ENCODE data around the gene PRCC. TPM values are rescaled to one million over a fixed set of nuclear protein-coding genes. Genes with fewer than 3 reads are reported as not detected.
A peak's percentile ranks its signal among the peaks of the same experiment; 100 is the strongest.

Gene PRCC
- polyA plus RNA-seq, 4 donors, result 45.2 to 56.7 (median 52.8) TPM

DNA sequence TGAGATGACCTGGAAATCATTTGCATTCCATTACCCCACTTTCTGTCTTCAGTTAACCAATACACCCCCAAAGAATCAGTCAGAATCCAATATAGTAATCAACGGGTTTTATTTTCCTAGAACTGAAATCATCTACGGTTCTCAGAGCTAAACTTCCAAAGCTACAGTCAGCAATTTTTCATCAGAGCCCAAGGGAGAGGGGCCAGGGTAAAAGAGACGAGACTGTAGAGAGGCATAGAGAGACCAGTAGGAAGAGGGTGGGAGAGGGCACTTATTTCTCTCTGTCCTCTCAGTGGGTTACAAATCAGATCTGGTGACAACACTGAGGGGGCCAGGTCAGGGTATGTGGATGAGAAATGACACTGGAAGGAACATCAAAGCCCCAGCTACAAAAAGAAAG, 25.3 kb upstream of the PRCC start:
- WGBS, 3 donors, result 72 to 78% (median 75%) methylated on average over 3 of the region's 3 CpGs
- Histone ChIP-seq H3K4me3 (ENCODE audit: low read depth in 1 of 3, low read length in 3 of 3) (no peak overlapping the region), H3K27me3 (ENCODE audit: control insufficient read depth in 3 of 3, insufficient read depth in 3 of 3, low read length in 3 of 3) (no peaks in the 10 kb centered on the region), H3K4me1 (ENCODE audit: control insufficient read depth in 3 of 3, insufficient read depth in 2 of 3, low read depth in 1 of 3, low read length in 2 of 3) (peaks cover 7 to 28% (median 10%) of the 10 kb centered on the region in 3 donors), H3K36me3 (ENCODE audit: control insufficient read depth in 3 of 3, insufficient read depth in 2 of 3, low read depth in 1 of 3, low read length in 3 of 3) (peaks cover 13 to 67% (median 21%) of the 10 kb centered on the region in 3 donors), H3K9me3 (ENCODE audit: control insufficient read depth in 2 of 2, insufficient read depth in 1 of 2, low read depth in 1 of 2, low read length in 1 of 2) (no peaks in the 10 kb centered on the region), H3K27ac (ENCODE audit: low read depth in 1 of 3, low read length in 2 of 3) (peak overlapping the region in 2 of 3 donors; percentile 90)
- FAIRE-seq (no peak), DNase-seq (no peak)

DNA sequence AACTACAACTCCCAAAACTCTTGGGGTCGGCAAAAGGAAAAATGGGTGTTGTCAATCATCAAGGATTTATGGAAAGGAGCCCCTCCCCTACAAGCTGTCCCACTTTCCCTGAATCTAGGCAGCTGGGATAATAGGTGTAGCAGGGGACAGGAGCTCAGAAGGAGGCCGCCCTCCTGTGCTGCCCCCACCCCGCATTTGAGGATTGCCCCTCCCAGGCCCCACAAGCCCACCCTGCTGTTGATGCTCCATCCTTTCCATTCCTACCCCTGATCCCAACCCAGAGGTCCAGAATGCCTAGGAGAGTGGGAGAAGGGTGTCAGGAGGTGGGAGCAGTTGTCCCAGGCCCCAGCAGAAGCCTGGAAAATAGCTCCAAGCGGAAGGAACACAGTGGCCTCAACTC, 24.5 kb upstream of the PRCC start:
- DNase-seq (no peak), FAIRE-seq (no peak)
- Histone ChIP-seq H3K4me3 (ENCODE audit: low read depth in 1 of 3, low read length in 3 of 3) (no peak overlapping the region), H3K36me3 (ENCODE audit: control insufficient read depth in 3 of 3, insufficient read depth in 2 of 3, low read depth in 1 of 3, low read length in 3 of 3) (peaks cover 10 to 63% (median 21%) of the 10 kb centered on the region in 3 donors), H3K9me3 (ENCODE audit: control insufficient read depth in 2 of 2, insufficient read depth in 1 of 2, low read depth in 1 of 2, low read length in 1 of 2) (no peaks in the 10 kb centered on the region), H3K27me3 (ENCODE audit: control insufficient read depth in 3 of 3, insufficient read depth in 3 of 3, low read length in 3 of 3) (no peaks in the 10 kb centered on the region), H3K27ac (ENCODE audit: low read depth in 1 of 3, low read length in 2 of 3) (no peak overlapping the region), H3K4me1 (ENCODE audit: control insufficient read depth in 3 of 3, insufficient read depth in 2 of 3, low read depth in 1 of 3, low read length in 2 of 3) (peaks cover 7 to 35% (median 10%) of the 10 kb centered on the region in 3 donors)
- WGBS, 3 donors, result 90 to 92% (median 91%) methylated on average over 4 of the region's 4 CpGs

DNA sequence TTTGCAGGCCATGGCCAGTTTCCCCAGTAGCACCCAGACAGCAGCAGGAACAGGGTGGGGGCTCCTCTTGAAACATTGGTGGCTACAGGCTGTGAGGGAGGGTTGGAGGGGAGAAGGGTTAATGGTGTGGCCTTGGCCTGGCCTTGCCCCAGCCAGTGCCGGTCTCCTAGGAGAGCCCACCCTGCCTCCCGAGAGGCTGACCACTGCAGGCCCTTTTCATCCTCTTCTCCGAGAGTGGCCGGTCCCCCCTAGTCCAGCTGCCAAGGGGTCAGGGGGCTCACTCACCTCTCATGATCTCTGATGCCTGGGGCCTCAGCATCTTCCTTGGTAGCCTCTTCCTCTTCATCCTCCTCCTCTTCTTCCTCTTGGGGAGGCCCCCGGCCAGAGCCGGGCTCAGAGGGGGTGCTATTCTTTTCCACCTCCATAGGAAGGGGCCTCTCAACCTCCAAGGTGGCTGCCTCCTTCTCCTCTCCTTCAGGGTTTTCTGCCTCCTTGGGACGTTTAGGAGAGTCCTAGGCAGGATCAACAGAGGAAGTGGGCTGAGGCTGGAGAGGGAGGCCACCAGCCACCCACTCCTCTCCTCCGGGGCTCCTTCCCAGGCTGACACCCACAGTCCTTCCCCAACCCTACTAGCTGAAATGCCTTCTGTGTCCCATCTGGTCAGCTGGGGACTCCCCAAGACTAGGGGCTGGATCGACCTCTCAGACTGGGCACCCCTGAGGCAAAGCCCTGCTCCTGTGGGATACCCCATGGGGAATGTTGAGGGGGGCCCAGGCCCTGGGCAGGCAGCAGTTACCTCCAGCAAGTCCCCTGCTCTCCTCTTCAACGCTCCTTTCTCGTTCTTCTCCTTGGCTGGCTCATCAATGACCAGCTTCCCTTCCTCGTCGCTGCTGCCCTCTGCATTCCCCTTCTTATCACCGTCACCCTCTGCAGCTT, 23.7 kb upstream of the PRCC start:
- Histone ChIP-seq H3K9me3 (ENCODE audit: control insufficient read depth in 2 of 2, insufficient read depth in 1 of 2, low read depth in 1 of 2, low read length in 1 of 2) (no peaks in the 10 kb centered on the region), H3K4me3 (ENCODE audit: low read depth in 1 of 3, low read length in 3 of 3) (no peak overlapping the region), H3K27ac (ENCODE audit: low read depth in 1 of 3, low read length in 2 of 3) (peak overlapping the region in 1 of 3 donors; percentile 19), H3K36me3 (ENCODE audit: control insufficient read depth in 3 of 3, insufficient read depth in 2 of 3, low read depth in 1 of 3, low read length in 3 of 3) (peaks cover 10 to 62% (median 21%) of the 10 kb centered on the region in 3 donors), H3K4me1 (ENCODE audit: control insufficient read depth in 3 of 3, insufficient read depth in 2 of 3, low read depth in 1 of 3, low read length in 2 of 3) (peaks cover 9 to 43% (median 13%) of the 10 kb centered on the region in 3 donors), H3K27me3 (ENCODE audit: control insufficient read depth in 3 of 3, insufficient read depth in 3 of 3, low read length in 3 of 3) (no peaks in the 10 kb centered on the region)
- 74 to 88% (median 81%) methylated on average over 10 to 14 of the region's 14 CpGs for WGBS, 3 donors
- DNase-seq (no peak), FAIRE-seq (no peak)

DNA sequence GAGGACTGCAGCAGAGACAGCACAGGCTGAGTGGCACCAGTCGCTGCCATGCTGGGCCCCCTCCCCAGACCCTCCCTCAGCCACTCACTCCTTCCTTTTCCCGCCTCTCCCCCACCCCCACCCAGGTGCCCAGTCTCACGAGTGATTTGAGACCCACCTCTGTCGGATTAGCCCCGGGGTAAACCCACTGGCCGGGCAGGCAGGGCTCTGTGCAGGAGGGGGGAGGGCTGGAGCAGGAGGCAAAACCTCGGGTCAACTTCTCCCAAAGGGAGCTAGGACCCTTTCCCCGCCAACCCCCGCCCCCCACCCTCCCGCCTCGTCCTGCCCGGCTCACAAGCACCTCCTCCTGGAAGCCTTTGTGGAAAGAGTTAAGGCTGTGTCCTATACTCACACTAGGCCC, 23.0 kb upstream of the PRCC start:
- 67 to 81% (median 75%) methylated on average over 7 to 12 of the region's 12 CpGs for WGBS, 3 donors
- Histone ChIP-seq H3K9me3 (ENCODE audit: control insufficient read depth in 2 of 2, insufficient read depth in 1 of 2, low read depth in 1 of 2, low read length in 1 of 2) (no peaks in the 10 kb centered on the region), H3K27ac (ENCODE audit: low read depth in 1 of 3, low read length in 2 of 3) (no peak overlapping the region), H3K36me3 (ENCODE audit: control insufficient read depth in 3 of 3, insufficient read depth in 2 of 3, low read depth in 1 of 3, low read length in 3 of 3) (peaks cover 10 to 69% (median 21%) of the 10 kb centered on the region in 3 donors), H3K4me1 (ENCODE audit: control insufficient read depth in 3 of 3, insufficient read depth in 2 of 3, low read depth in 1 of 3, low read length in 2 of 3) (peaks cover 14 to 50% (median 15%) of the 10 kb centered on the region in 3 donors), H3K27me3 (ENCODE audit: control insufficient read depth in 3 of 3, insufficient read depth in 3 of 3, low read length in 3 of 3) (no peaks in the 10 kb centered on the region), H3K4me3 (ENCODE audit: low read depth in 1 of 3, low read length in 3 of 3) (no peak overlapping the region)
- DNase-seq (no peak), FAIRE-seq (no peak)

DNA sequence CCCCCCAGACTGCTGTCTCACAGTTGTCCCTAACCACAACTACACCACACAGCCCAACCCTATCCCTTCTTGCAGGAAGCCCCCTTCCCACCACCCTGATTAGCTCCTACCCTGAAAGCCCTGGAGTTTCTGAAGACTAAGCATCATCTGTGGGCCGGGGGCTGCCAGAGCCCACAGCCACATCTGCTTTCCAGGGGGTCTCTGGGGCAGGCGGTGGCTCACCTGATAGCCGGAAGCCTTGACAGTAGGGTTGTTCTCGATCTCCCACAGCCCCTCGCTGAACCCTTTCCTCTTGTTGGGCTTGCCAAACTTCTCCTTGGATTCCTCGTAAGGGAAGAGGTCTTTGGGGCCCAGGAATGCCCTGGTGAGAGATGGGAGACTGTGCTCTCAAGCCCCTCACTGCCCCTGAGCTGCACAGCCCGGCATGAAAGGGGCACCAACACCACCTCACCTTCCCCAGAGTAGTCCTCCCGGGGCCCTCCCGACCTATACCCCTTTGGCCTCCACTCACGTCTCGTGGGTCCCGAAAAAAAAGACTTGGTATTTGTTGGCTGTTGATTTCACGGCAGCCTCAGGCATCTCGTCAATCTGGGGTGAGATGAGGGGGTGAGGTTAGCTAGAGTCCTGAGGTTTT, 22.4 kb upstream of the PRCC start:
- H3K4me1 ChIP-seq (ENCODE audit: control insufficient read depth in 3 of 3, insufficient read depth in 2 of 3, low read depth in 1 of 3, low read length in 2 of 3), result peaks cover 15 to 56% (median 15%) of the 10 kb centered on the region in 3 donors
- FAIRE-seq, result no peak
- WGBS, 3 donors, result 73 to 81% (median 76%) methylated on average over 14 of the region's 14 CpGs

DNA sequence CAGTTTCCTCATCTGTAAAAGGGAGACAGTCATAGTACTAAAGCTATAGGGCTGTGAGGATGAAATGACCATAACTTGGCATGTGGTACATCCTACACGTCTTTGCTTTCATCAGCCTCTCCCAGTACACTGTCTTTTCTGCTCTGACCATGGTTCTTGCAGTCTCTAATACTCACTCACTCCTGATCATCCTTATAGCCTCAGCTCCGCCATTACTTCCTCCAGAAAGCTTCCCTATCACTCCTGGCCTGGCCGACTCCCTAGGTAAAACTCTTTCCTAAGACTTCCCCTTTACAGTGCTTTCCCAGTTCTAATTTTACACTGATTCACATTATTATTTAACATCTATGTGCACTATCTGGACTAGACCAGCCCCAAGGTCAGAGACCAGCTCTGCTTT, 21.5 kb upstream of the PRCC start:
- no peaks in the 10 kb centered on the region for H3K9me3 ChIP-seq (ENCODE audit: control insufficient read depth in 2 of 2, insufficient read depth in 1 of 2, low read depth in 1 of 2, low read length in 1 of 2)
- H3K36me3 ChIP-seq (ENCODE audit: control insufficient read depth in 3 of 3, insufficient read depth in 2 of 3, low read depth in 1 of 3, low read length in 3 of 3), result peaks cover 10 to 73% (median 21%) of the 10 kb centered on the region in 3 donors
- WGBS, 3 donors, result 47 to 63% (median 63%) methylated on average over 3 of the region's 3 CpGs
- peak overlapping the region in 2 of 3 donors; percentile 50 to 51 for H3K4me3 ChIP-seq (ENCODE audit: low read depth in 1 of 3, low read length in 3 of 3)
- H3K4me1 ChIP-seq (ENCODE audit: control insufficient read depth in 3 of 3, insufficient read depth in 2 of 3, low read depth in 1 of 3, low read length in 2 of 3), result peaks cover 15 to 61% (median 15%) of the 10 kb centered on the region in 3 donors
- H3K27me3 ChIP-seq (ENCODE audit: control insufficient read depth in 3 of 3, insufficient read depth in 3 of 3, low read length in 3 of 3), result no peaks in the 10 kb centered on the region
- no peak for DNase-seq
- no peak for FAIRE-seq
- peak overlapping the region; percentile 89 to 98 (median 96) for H3K27ac ChIP-seq (ENCODE audit: low read depth in 1 of 3, low read length in 2 of 3)

More for the DNA sequence above, 22.4 kb upstream of the PRCC start:
- Histone ChIP-seq H3K27me3 (ENCODE audit: control insufficient read depth in 3 of 3, insufficient read depth in 3 of 3, low read length in 3 of 3) (no peaks in the 10 kb centered on the region), H3K27ac (ENCODE audit: low read depth in 1 of 3, low read length in 2 of 3) (peak overlapping the region in 1 of 3 donors; percentile 28), H3K9me3 (ENCODE audit: control insufficient read depth in 2 of 2, insufficient read depth in 1 of 2, low read depth in 1 of 2, low read length in 1 of 2) (no peaks in the 10 kb centered on the region), H3K4me3 (ENCODE audit: low read depth in 1 of 3, low read length in 3 of 3) (no peak overlapping the region), H3K36me3 (ENCODE audit: control insufficient read depth in 3 of 3, insufficient read depth in 2 of 3, low read depth in 1 of 3, low read length in 3 of 3) (peaks cover 10 to 74% (median 21%) of the 10 kb centered on the region in 3 donors)
- no peak for DNase-seq

DNA sequence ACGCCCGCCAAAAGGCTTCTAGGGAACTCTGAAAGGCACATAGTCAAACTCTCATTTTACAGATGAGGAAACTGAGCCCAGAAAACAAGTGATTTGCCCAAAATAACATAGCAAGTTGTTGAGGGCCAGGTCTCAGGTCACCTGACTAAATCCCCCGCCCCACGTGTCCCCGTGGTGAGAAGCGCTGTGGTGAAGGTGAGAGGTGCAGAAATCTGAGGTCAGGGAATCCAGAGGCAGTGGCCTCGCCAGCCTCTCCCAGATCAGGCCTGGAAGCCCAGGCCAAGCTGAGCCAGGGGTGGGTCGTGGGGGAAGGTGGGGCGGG, 21.0 kb upstream of the PRCC start:
- FAIRE-seq, result no peak
- 36 to 44% (median 40%) methylated on average over 9 of the region's 9 CpGs for WGBS, 3 donors
- H3K27me3 ChIP-seq (ENCODE audit: control insufficient read depth in 3 of 3, insufficient read depth in 3 of 3, low read length in 3 of 3), result no peaks in the 10 kb centered on the region
- H3K36me3 ChIP-seq (ENCODE audit: control insufficient read depth in 3 of 3, insufficient read depth in 2 of 3, low read depth in 1 of 3, low read length in 3 of 3), result peaks cover 10 to 72% (median 21%) of the 10 kb centered on the region in 3 donors
- no peak for DNase-seq
- peaks cover 15 to 59% (median 15%) of the 10 kb centered on the region in 3 donors for H3K4me1 ChIP-seq (ENCODE audit: control insufficient read depth in 3 of 3, insufficient read depth in 2 of 3, low read depth in 1 of 3, low read length in 2 of 3)
- peak overlapping the region; percentile 43 to 51 (median 50) for H3K4me3 ChIP-seq (ENCODE audit: low read depth in 1 of 3, low read length in 3 of 3)
- H3K9me3 ChIP-seq (ENCODE audit: control insufficient read depth in 2 of 2, insufficient read depth in 1 of 2, low read depth in 1 of 2, low read length in 1 of 2), result no peaks in the 10 kb centered on the region
- H3K27ac ChIP-seq (ENCODE audit: low read depth in 1 of 3, low read length in 2 of 3), result peak overlapping the region; percentile 89 to 98 (median 96)

Data from small intestine (tissue), 7 donors.